Endothelial cell of umbilical vein (primary cell): ENCODE results near the gene NEK6. TPM values are rescaled to one million over a fixed set of nuclear protein-coding genes. Genes with fewer than 3 reads are reported as not detected.

Experiments used
- BruUV-seq: library from RNA; stranded (reverse); fragments of 400-500 nt; replicated peaks from 2 replicates; lab custom pipeline; 2021; lab: Mats Ljungman, UMichigan
- CTCF ChIA-PET: fragments of 300-600, 350-600 bp; sonication (Branson Sonifier 250); formaldehyde crosslinking; loops from one replicate; lab custom pipeline; 2021; ENCODE audit warnings: antibody characterized with exemption, inconsistent platforms; lab: Charles Lee
- POLR2A ChIA-PET: fragments of 300-600, 350-600 bp; sonication (Branson Sonifier 250); formaldehyde crosslinking; loops from one replicate; lab custom pipeline; 2021; ENCODE audit warnings: antibody characterized with exemption, inconsistent platforms; lab: Charles Lee
- DNase-seq: peaks from one replicate; pipeline ENCODE4 v3.0.0-alpha.2; 2011; ENCODE audit warnings: low read depth, low spot score
- FAIRE-seq: peaks from 2 replicates; lab custom pipeline; 2011; peaks lifted over from hg19 to GRCh38; lab: Jason Lieb, UNC
- H2AFZ ChIP-seq: 2 replicates; pipeline ENCODE4 v1.6.0; 2012; ENCODE audit warnings: low read depth, low read length, control low read depth, inconsistent platforms
- H3K27ac ChIP-seq: 2 replicates; pipeline ENCODE4 v1.5.1; 2011; ENCODE audit warnings: low read depth, mild to moderate bottlenecking, control low read depth, low read length, moderate library complexity; ENCODE audit not compliant: insufficient read depth
- H3K27me3 ChIP-seq, 2 experiments: 2 replicates each; pipeline versions ENCODE4 v1.6.0 to v1.6.1; 2011; ENCODE audit warnings: low read length in 2 of 2, mixed read lengths in 1 of 2; ENCODE audit not compliant: control insufficient read depth in 2 of 2, insufficient read depth in 2 of 2
- H3K36me3 ChIP-seq, 2 experiments: 2 replicates in 1 of 2; 3 replicates in 1 of 2; pipeline ENCODE4 v1.5.1; 2011; ENCODE audit warnings: low read length in 2 of 2, mild to moderate bottlenecking in 1 of 2, moderate library complexity in 1 of 2; ENCODE audit not compliant: control insufficient read depth in 2 of 2, insufficient read depth in 2 of 2; ENCODE audit errors: extremely low read depth in 1 of 2
- H3K4me1 ChIP-seq: 3 replicates; pipeline ENCODE4 v1.5.1; 2011; ENCODE audit warnings: mild to moderate bottlenecking, low read length; ENCODE audit not compliant: control insufficient read depth, insufficient read depth; ENCODE audit errors: extremely low read depth
- H3K4me2 ChIP-seq: 2 replicates; pipeline ENCODE4 v1.6.1; 2011; ENCODE audit warnings: low read length, control low read depth, mixed read lengths; ENCODE audit not compliant: insufficient read depth
- H3K4me3 ChIP-seq, 3 experiments: fragments of 200-600 bp in 1 of 3; sonication (generic), shearing (Covaris generic) in 1 of 3; replicated peaks in 1 of 3; 2 replicates each; pipeline ENCODE4 v1.5.1; 2011 to 2016; ENCODE audit warnings: control low read depth in 3 of 3, low read length in 3 of 3, mild to moderate bottlenecking in 2 of 3, inconsistent platforms in 1 of 3, low read depth in 1 of 3, moderate library complexity in 1 of 3; ENCODE audit not compliant: insufficient read depth in 1 of 3
- H3K79me2 ChIP-seq: 2 replicates; pipeline ENCODE4 v1.6.0; 2012; ENCODE audit warnings: low read length, inconsistent platforms; ENCODE audit not compliant: control insufficient read depth, insufficient read depth
- H3K9ac ChIP-seq: replicated peaks from 2 replicates; pipeline ENCODE3; 2011; ENCODE audit warnings: low read length, control low read depth; ENCODE audit not compliant: insufficient read depth; ENCODE audit errors: extremely low read depth
- H3K9me1 ChIP-seq: replicated peaks from 3 replicates; pipeline ENCODE4 v1.6.0; 2011; ENCODE audit warnings: mild to moderate bottlenecking, low read length; ENCODE audit not compliant: control insufficient read depth, insufficient read depth; ENCODE audit errors: extremely low read depth
- H3K9me3 ChIP-seq: replicated peaks from 2 replicates; pipeline ENCODE4 v1.5.1; 2012; ENCODE audit warnings: low read length, inconsistent platforms; ENCODE audit not compliant: control insufficient read depth, insufficient read depth
- H4K20me1 ChIP-seq: replicated peaks from 2 replicates; pipeline ENCODE3; 2011; ENCODE audit warnings: mild to moderate bottlenecking, low read length; ENCODE audit not compliant: control insufficient read depth, insufficient read depth; ENCODE audit errors: extremely low read depth
- EZH2 ChIP-seq: IDR thresholded peaks from 2 replicates; pipeline ENCODE4 v1.6.1; 2012; ENCODE audit warnings: borderline replicate concordance, low read depth, mild to moderate bottlenecking, moderate library complexity, low read length, inconsistent platforms; ENCODE audit not compliant: severe bottlenecking
- FOS ChIP-seq: IDR thresholded peaks from 2 replicates; pipeline ENCODE4 v1.6.1; 2011; ENCODE audit warnings: mild to moderate bottlenecking, low read length, moderate library complexity, borderline replicate concordance; ENCODE audit not compliant: insufficient read depth
- GATA2 ChIP-seq: IDR thresholded peaks from 2 replicates; pipeline ENCODE4 v1.7.0; 2011; ENCODE audit warnings: low read depth, mild to moderate bottlenecking, moderate library complexity, mixed read lengths, low read length; ENCODE audit not compliant: insufficient read length, insufficient read depth
- JUN ChIP-seq: IDR thresholded peaks from 2 replicates; pipeline ENCODE4 v1.6.1; 2011; ENCODE audit warnings: borderline replicate concordance, low read depth; ENCODE audit not compliant: insufficient read length, insufficient read depth
- MAX ChIP-seq: IDR thresholded peaks from 2 replicates; pipeline ENCODE4 v1.6.1; 2011; ENCODE audit not compliant: insufficient read depth, insufficient read length
- MYC ChIP-seq: IDR thresholded peaks from one replicate; pipeline ENCODE4 v1.6.1; 2011; ENCODE audit warnings: mild to moderate bottlenecking, low read depth, low read length
- POLR2A ChIP-seq: IDR thresholded peaks from 2 replicates; pipeline ENCODE4 v1.6.1; 2012; ENCODE audit warnings: low read depth, mild to moderate bottlenecking, control low read depth, low read length
- POLR2AphosphoS5 ChIP-seq: IDR thresholded peaks from 2 replicates; pipeline ENCODE4 v1.6.1; 2012; ENCODE audit warnings: low read depth, mild to moderate bottlenecking, control low read depth, low read length, moderate library complexity; ENCODE audit not compliant: insufficient read depth
- dilution Hi-C: fragments of 300-500 bp; cut with MboI; formaldehyde crosslinking; loops from one replicate; pipeline ENCODE4 v1.15.0; 2019; ENCODE audit warnings: low sequenced_read_pairs; ENCODE audit not compliant: extremely low pct_ligation_motif_present
- intact Hi-C: fragments of 100-400 bp; cut with micrococcal nuclease; formaldehyde crosslinking; loops from one replicate; pipeline ENCODE4 v1.10.0; 2022
- polyA plus RNA-seq, 4 experiments: library from polyadenylated mRNA; depleted of rRNA in 3 of 4; stranded (reverse) in 3 of 4; unstranded in 1 of 4; fragments of >200 nt; gene quantifications; 2 replicates each; pipeline versions ENCODE4 v1.2.1 to v1.2.3, GENCODE V29; 2011 to 2012; ENCODE audit warnings: missing spikeins in 1 of 4
- total RNA-seq: library from RNA; stranded (reverse); gene quantifications from 2 replicates; pipeline ENCODE4 v1.2.3, GENCODE V29; 2021
- TF ChIP-seq, protein P1 (sequence below), 2 donors: IDR thresholded peaks; 1 replicate in 1 of 2; 2 replicates in 1 of 2; pipeline ENCODE4 v1.5.1; 2011; ENCODE audit warnings: low read length in 2 of 2, mild to moderate bottlenecking in 2 of 2, moderate library complexity in 2 of 2, control low read depth in 1 of 2, inconsistent platforms in 1 of 2, low read depth in 1 of 2; ENCODE audit not compliant: insufficient read depth in 1 of 2; ENCODE audit errors: extremely low read depth in 1 of 2

NEK6 gene
- total and polyA plus RNA-seq, 2 donors (not counting 3 experiments of a cell fraction or from before 2014, with no cell fraction given), result 64.3 to 67.1 TPM

DNA sequence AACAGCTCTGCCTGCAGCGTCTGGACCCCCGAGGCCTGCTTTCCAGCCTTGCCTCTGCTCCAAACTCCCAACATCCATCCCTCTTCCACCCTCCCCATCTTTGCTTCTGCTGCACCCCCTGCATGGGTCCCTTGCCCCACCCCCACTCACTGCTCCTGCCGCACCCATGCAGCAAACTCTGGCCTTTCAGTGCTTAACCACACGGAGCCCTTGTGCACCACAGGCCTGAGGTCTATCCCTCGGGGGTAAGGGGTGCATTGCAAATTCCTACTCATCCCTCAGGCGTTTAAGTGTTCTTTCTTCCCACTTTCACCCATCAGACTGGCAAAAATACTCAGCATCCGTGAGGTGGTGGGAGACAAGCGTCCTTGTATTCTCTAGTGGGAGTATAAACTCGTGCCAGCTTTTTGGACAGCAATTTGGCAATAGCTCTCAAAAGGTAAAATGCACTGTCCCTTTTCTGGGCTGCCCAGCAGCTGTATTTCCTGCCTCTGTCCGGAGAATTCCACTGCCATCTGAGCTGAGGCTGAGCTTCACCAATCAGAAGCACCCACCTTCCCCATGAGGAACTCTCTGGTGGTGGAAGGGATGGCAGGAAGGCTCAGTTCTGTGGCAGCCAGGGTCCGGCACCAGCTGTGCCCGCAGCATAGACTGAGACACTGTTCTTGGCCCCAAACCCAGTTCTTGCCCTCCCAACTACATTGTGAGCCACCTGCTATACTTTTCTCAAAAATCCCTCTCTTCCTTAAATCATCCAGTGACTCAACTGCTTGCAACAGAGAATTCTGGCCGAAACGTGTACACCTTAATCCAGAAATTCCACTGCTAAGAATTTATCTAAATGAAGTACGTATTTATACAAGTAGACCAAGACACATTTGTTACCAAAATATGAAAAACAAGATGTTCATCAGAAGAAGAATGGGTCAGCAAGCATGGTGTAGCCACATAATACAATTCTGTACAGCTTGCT is 142.5 kb downstream of the NEK6 start:
- BruUV-seq, result no TSS peak
- H3K4me1 ChIP-seq, result no peaks in the 10 kb centered on the region
- H3K27ac ChIP-seq, result no peak overlapping the region
- ChIA-PET CTCF (interaction anchor here (1.0 to 5.6 kb wide), 4 partner anchors 10 to 13 kb away, joined by 3 to 38 read pairs (median 8); no protein-coding TSS in a partner anchor), POLR2A (no interaction called here)
- no peaks in the 10 kb centered on the region for H3K9me3 ChIP-seq
- dilution Hi-C loops (no loop called here), intact Hi-C loops (no loop called here)
- peaks cover 5% of the 10 kb centered on the region for H4K20me1 ChIP-seq
- H3K4me3 ChIP-seq, result no peak overlapping the region
- no peaks in the 10 kb centered on the region for H3K9me1 ChIP-seq
- peaks cover 18 to 20% of the 10 kb centered on the region in 2 experiments for H3K36me3 ChIP-seq
- TF ChIP-seq MYC (no peak), MAX (no peak), EZH2 (no peak), GATA2 (no peak), POLR2AphosphoS5 (no peak), JUN (no peak), POLR2A (no peak), FOS (no peak)
- TF ChIP-seq, protein P1, sequence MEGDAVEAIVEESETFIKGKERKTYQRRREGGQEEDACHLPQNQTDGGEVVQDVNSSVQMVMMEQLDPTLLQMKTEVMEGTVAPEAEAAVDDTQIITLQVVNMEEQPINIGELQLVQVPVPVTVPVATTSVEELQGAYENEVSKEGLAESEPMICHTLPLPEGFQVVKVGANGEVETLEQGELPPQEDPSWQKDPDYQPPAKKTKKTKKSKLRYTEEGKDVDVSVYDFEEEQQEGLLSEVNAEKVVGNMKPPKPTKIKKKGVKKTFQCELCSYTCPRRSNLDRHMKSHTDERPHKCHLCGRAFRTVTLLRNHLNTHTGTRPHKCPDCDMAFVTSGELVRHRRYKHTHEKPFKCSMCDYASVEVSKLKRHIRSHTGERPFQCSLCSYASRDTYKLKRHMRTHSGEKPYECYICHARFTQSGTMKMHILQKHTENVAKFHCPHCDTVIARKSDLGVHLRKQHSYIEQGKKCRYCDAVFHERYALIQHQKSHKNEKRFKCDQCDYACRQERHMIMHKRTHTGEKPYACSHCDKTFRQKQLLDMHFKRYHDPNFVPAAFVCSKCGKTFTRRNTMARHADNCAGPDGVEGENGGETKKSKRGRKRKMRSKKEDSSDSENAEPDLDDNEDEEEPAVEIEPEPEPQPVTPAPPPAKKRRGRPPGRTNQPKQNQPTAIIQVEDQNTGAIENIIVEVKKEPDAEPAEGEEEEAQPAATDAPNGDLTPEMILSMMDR (IDR thresholded peaks at IDR 0.05; ENCODE audit: extremely low read depth in 1 of 2, insufficient read depth in 1 of 2, low read depth in 1 of 2, low read length in 2 of 2), result no peak
- FAIRE-seq (no peak), DNase-seq (no peak)
- H3K79me2 ChIP-seq, result peaks cover 85% of the 10 kb centered on the region
- no peaks in the 10 kb centered on the region for H3K27me3 ChIP-seq
- no peak overlapping the region for H3K4me2 ChIP-seq
- no peak overlapping the region for H2AFZ ChIP-seq
- H3K9ac ChIP-seq, result no peak overlapping the region

Other genes with a start within 250 kb of the NEK6 start
- not detected in 2 replicates for gene LHX2, start 246.2 kb upstream of the NEK6 start, total RNA-seq
- 0.03 TPM in 1 of 2 replicates, not detected in the other for gene LHX2, start 246.2 kb upstream of the NEK6 start, polyA plus RNA-seq
- 227 and 241 TPM in 2 replicates for gene PSMB7, start 157.5 kb downstream of the NEK6 start, total RNA-seq
- 350 and 366 TPM in 2 replicates for gene PSMB7, start 157.5 kb downstream of the NEK6 start, polyA plus RNA-seq
- not detected in 2 replicates for gene ADGRD2, start 192.5 kb downstream of the NEK6 start, total RNA-seq
- not detected in 2 replicates for gene ADGRD2, start 192.5 kb downstream of the NEK6 start, polyA plus RNA-seq
- not detected in 2 replicates for gene NR5A1, start 249.4 kb downstream of the NEK6 start, total RNA-seq
- not detected in 2 replicates for gene NR5A1, start 249.4 kb downstream of the NEK6 start, polyA plus RNA-seq